WTC11 (cell line): ENCODE measurements around the gene HDAC1. TPM values are rescaled to one million over a fixed set of nuclear protein-coding genes. Genes with fewer than 3 reads are reported as not detected.

Source experiments
- ATAC-seq: fragments of 200-7000 bp; cut with Tn5 transposase; 2 replicates; pipeline ENCODE4 v1.10.0; 2021; ENCODE audit warnings: mild to moderate bottlenecking, moderate library complexity
- CTCF ChIA-PET: fragments of 300-600 bp; sonication (Branson Sonifier 250); formaldehyde crosslinking; loops from one replicate; lab custom pipeline; 2021; ENCODE audit warnings: antibody characterized with exemption; lab: Charles Lee
- POLR2A ChIA-PET: fragments of 350-600 bp; sonication (Branson Sonifier 250); formaldehyde crosslinking; loops from one replicate; lab custom pipeline; 2021; ENCODE audit warnings: antibody characterized with exemption; lab: Charles Lee
- DNase-seq: peaks from one replicate; pipeline ENCODE4 v3.0.0; 2021; ENCODE audit warnings: low spot score
- H3K27ac Mint-ChIP-seq: 2 replicates; pipeline ENCODE4 v1.8.0; 2021; ENCODE audit warnings: mixed read lengths
- H3K27me3 Mint-ChIP-seq: 2 replicates; pipeline ENCODE4 v1.8.0; 2021; ENCODE audit warnings: low read depth, mild to moderate bottlenecking, moderate library complexity, mixed read lengths
- H3K36me3 Mint-ChIP-seq: 2 replicates; pipeline ENCODE4 v1.8.0; 2021; ENCODE audit warnings: mixed read lengths
- H3K4me1 Mint-ChIP-seq: 2 replicates; pipeline ENCODE4 v1.8.0; 2022; ENCODE audit warnings: mixed read lengths
- H3K4me3 Mint-ChIP-seq: 2 replicates; pipeline ENCODE4 v1.8.0; 2021; ENCODE audit warnings: mild to moderate bottlenecking, moderate library complexity, mixed read lengths
- H3K9me3 Mint-ChIP-seq: 2 replicates; pipeline ENCODE4 v1.8.0; 2021; ENCODE audit warnings: mixed read lengths
- CREM ChIP-seq: sonication (generic); formaldehyde crosslinking; IDR thresholded peaks from 2 replicates; pipeline ENCODE4 v1.8.1; 2022; ENCODE audit warnings: mild to moderate bottlenecking, missing genetic modification reagents, moderate library complexity
- ELF4 ChIP-seq: sonication (generic); formaldehyde crosslinking; IDR thresholded peaks from 2 replicates; pipeline ENCODE4 v1.8.1; 2022; ENCODE audit warnings: low read depth, mild to moderate bottlenecking, moderate library complexity, missing genetic modification reagents
- FOXP1 ChIP-seq: sonication (generic); formaldehyde crosslinking; IDR thresholded peaks from 2 replicates; pipeline ENCODE4 v1.8.0; 2022; ENCODE audit warnings: missing genetic modification reagents, mild to moderate bottlenecking, moderate library complexity, borderline replicate concordance
- IRF2 ChIP-seq: sonication (generic); formaldehyde crosslinking; IDR thresholded peaks from 2 replicates; pipeline ENCODE4 v1.8.0; 2022; ENCODE audit warnings: low read depth, missing genetic modification reagents, borderline replicate concordance
- JUN ChIP-seq: sonication (generic); formaldehyde crosslinking; IDR thresholded peaks from 2 replicates; pipeline ENCODE4 v1.8.0; 2023; ENCODE audit warnings: mild to moderate bottlenecking, missing genetic modification reagents
- KAT7 ChIP-seq: sonication (generic); formaldehyde crosslinking; IDR thresholded peaks from 2 replicates; pipeline ENCODE4 v1.8.1; 2023; ENCODE audit warnings: missing genetic modification reagents, mild to moderate bottlenecking, borderline replicate concordance
- MXD4 ChIP-seq: fragments of 250-450 bp; sonication (Bioruptor Pico); IDR thresholded peaks from 2 replicates; pipeline ENCODE4 v1.8.0; 2021; ENCODE audit warnings: mild to moderate bottlenecking, moderate library complexity, borderline replicate concordance
- MYBL2 ChIP-seq: sonication (generic); formaldehyde crosslinking; IDR thresholded peaks from 2 replicates; pipeline ENCODE4 v1.8.1; 2023; ENCODE audit warnings: mild to moderate bottlenecking, moderate library complexity, missing genetic modification reagents
- NFYB ChIP-seq: sonication (generic); formaldehyde crosslinking; conservative IDR thresholded peaks from 2 replicates; pipeline ENCODE4 v1.8.0; 2022; ENCODE audit warnings: low read depth, missing genetic modification reagents
- NR2C2 ChIP-seq: sonication (generic); formaldehyde crosslinking; IDR thresholded peaks from 2 replicates; pipeline ENCODE4 v1.8.0; 2022; ENCODE audit warnings: mild to moderate bottlenecking, missing genetic modification reagents
- OVOL2 ChIP-seq: fragments of 250-450 bp; sonication (Bioruptor Pico); IDR thresholded peaks from 2 replicates; pipeline ENCODE4 v1.9.0; 2021; ENCODE audit warnings: mild to moderate bottlenecking, borderline replicate concordance
- RELA ChIP-seq: sonication (generic); formaldehyde crosslinking; IDR thresholded peaks from 2 replicates; pipeline ENCODE4 v1.8.1; 2022; ENCODE audit warnings: missing genetic modification reagents, mild to moderate bottlenecking, borderline replicate concordance
- SP1 ChIP-seq: sonication (generic); formaldehyde crosslinking; conservative IDR thresholded peaks from 2 replicates; pipeline ENCODE4 v1.8.1; 2022; ENCODE audit warnings: missing genetic modification reagents
- TEAD4 ChIP-seq: sonication (generic); formaldehyde crosslinking; IDR thresholded peaks from 2 replicates; pipeline ENCODE4 v1.8.0; 2022; ENCODE audit warnings: mild to moderate bottlenecking, missing genetic modification reagents
- ZNF317 ChIP-seq: sonication (generic); formaldehyde crosslinking; IDR thresholded peaks from 2 replicates; pipeline ENCODE4 v1.8.1; 2023; ENCODE audit warnings: low read depth, mild to moderate bottlenecking, moderate library complexity, missing genetic modification reagents, borderline replicate concordance
- ZNF532 ChIP-seq: fragments of 250-450 bp; sonication (Bioruptor Pico); IDR thresholded peaks from 2 replicates; pipeline ENCODE4 v1.9.0; 2021; ENCODE audit warnings: mild to moderate bottlenecking, borderline replicate concordance
- total RNA-seq: library from RNA; stranded (reverse); gene quantifications from 3 replicates; pipeline ENCODE4 v1.2.3, GENCODE V29; 2021
- TF ChIP-seq, protein P1 (sequence below): fragments of 250-450 bp; sonication (Bioruptor Pico); IDR thresholded peaks from 2 replicates; pipeline ENCODE4 v1.9.0; 2021; ENCODE audit warnings: mild to moderate bottlenecking
- TF ChIP-seq, protein P2 (sequence below): fragments of 250-450 bp; sonication (Bioruptor Pico); IDR thresholded peaks from 2 replicates; pipeline ENCODE4 v1.9.0; 2021; ENCODE audit warnings: mild to moderate bottlenecking
- TF ChIP-seq, protein P3 (sequence below): sonication (generic); formaldehyde crosslinking; IDR thresholded peaks from 2 replicates; pipeline ENCODE4 v1.8.0; 2022; ENCODE audit warnings: missing genetic modification reagents

The HDAC1 gene
- total RNA-seq, 1 experiment from 2014 or later, result 108 TPM

DNA sequence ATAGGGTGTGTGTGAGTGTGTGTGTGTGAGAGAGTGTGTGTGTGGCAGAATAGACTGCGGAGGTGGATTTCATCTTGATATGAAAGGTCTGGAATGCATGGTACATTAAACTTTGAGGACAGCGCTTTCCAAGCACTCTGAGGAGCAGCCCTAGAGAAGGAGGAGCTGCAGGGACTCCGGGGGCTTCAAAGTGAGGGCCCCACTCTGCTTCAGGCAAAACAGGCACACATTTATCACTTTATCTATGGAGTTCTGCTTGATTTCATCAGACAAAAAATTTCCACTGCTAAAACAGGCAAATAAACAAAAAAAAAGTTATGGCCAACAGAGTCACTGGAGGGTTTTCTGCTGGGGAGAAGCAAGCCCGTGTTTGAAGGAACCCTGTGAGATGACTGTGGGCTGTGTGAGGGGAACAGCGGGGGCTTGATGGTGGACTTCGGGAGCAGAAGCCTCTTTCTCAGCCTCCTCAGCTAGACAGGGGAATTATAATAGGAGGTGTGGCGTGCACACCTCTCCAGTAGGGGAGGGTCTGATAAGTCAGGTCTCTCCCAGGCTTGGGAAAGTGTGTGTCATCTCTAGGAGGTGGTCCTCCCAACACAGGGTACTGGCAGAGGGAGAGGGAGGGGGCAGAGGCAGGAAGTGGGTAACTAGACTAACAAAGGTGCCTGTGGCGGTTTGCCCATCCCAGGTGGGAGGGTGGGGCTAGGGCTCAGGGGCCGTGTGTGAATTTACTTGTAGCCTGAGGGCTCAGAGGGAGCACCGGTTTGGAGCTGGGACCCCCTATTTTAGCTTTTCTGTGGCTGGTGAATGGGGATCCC is 18.3 kb upstream of the HDAC1 start (continued):
- no peak for TF ChIP-seq ZNF532
- TF ChIP-seq CREM (CRISPR knock-in tag), result no peak
- TF ChIP-seq IRF2, result no peak

DNA sequence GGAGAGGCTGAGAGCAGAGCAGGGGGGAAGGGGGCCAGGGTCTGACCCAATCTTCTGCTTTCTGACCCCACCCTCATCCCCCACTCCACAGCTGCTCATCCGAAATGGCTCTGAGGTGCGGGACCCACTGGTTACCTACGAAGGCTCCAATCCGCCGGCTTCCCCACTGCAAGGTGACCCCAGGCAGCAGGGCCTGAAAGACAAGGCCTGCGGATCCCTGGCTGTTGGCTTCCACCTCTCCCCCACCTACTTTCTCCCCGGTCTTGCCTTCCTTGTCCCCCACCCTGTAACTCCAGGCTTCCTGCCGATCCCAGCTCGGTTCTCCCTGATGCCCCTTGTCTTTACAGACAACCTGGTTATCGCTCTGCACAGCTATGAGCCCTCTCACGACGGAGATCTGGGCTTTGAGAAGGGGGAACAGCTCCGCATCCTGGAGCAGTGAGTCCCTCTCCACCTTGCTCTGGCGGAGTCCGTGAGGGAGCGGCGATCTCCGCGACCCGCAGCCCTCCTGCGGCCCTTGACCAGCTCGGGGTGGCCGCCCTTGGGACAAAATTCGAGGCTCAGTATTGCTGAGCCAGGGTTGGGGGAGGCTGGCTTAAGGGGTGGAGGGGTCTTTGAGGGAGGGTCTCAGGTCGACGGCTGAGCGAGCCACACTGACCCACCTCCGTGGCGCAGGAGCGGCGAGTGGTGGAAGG is 17.1 kb upstream of the HDAC1 start:
- CTCF ChIA-PET, result interaction anchor here (0.6 to 4.0 kb wide), 9 partner anchors 12 to 486 kb away, joined by 3 to 39 read pairs (median 4); no protein-coding TSS in a partner anchor
- peak overlapping the region; percentile 67 for H3K4me3 Mint-ChIP-seq
- H3K27ac Mint-ChIP-seq, result peak overlapping the region; percentile 94
- H3K4me1 Mint-ChIP-seq, result peaks cover 38% of the 10 kb centered on the region
- H3K9me3 Mint-ChIP-seq, result no peaks in the 10 kb centered on the region
- peak; percentile 37 for DNase-seq
- peak; percentile 10 for ATAC-seq
- H3K27me3 Mint-ChIP-seq, result no peaks in the 10 kb centered on the region
- H3K36me3 Mint-ChIP-seq, result peaks cover 21% of the 10 kb centered on the region
- no peak for TF ChIP-seq NR2C2 (CRISPR knock-in tag)
- TF ChIP-seq, protein P1, sequence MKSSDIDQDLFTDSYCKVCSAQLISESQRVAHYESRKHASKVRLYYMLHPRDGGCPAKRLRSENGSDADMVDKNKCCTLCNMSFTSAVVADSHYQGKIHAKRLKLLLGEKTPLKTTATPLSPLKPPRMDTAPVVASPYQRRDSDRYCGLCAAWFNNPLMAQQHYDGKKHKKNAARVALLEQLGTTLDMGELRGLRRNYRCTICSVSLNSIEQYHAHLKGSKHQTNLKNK, result no peak
- TF ChIP-seq RELA, result no peak
- TF ChIP-seq MYBL2 (CRISPR knock-in tag), result no peak
- no peak for TF ChIP-seq KAT7 (CRISPR knock-in tag)
- TF ChIP-seq ZNF317, result no peak
- no peak for TF ChIP-seq SP1 (CRISPR knock-in tag)
- TF ChIP-seq ELF4 (CRISPR knock-in tag), result no peak
- TF ChIP-seq, protein P2, sequence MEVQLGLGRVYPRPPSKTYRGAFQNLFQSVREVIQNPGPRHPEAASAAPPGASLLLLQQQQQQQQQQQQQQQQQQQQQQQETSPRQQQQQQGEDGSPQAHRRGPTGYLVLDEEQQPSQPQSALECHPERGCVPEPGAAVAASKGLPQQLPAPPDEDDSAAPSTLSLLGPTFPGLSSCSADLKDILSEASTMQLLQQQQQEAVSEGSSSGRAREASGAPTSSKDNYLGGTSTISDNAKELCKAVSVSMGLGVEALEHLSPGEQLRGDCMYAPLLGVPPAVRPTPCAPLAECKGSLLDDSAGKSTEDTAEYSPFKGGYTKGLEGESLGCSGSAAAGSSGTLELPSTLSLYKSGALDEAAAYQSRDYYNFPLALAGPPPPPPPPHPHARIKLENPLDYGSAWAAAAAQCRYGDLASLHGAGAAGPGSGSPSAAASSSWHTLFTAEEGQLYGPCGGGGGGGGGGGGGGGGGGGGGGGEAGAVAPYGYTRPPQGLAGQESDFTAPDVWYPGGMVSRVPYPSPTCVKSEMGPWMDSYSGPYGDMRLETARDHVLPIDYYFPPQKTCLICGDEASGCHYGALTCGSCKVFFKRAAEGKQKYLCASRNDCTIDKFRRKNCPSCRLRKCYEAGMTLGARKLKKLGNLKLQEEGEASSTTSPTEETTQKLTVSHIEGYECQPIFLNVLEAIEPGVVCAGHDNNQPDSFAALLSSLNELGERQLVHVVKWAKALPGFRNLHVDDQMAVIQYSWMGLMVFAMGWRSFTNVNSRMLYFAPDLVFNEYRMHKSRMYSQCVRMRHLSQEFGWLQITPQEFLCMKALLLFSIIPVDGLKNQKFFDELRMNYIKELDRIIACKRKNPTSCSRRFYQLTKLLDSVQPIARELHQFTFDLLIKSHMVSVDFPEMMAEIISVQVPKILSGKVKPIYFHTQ (CRISPR knock-in tag), result no peak
- TF ChIP-seq MXD4 (CRISPR knock-in tag), result no peak
- POLR2A ChIA-PET, result interaction anchor here (1.1 to 2.8 kb wide), 4 partner anchors 17 to 34 kb away, joined by 7 to 16 read pairs (median 12); partner anchors contain the start of gene HDAC1

DNA sequence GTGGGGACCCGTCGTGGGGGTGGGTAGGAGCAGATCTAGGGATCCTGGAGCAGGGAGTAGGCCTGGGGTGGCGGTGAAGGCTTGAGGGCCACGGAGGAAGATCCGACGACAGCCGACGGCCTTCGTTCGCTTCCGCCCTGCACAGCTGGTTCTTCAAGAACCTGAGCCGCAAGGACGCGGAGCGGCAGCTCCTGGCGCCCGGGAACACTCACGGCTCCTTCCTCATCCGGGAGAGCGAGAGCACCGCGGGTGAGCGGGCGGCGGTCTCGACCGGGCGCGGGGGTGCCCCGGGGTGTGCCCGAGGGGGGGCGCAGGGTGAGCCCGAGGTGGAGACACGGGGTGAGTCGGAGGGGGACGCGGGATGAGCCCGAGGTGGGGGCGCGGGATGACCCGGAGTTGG is 16.5 kb upstream of the HDAC1 start:
- ATAC-seq, result no peak
- H3K27me3 Mint-ChIP-seq, result no peaks in the 10 kb centered on the region
- peak overlapping the region; percentile 94 for H3K27ac Mint-ChIP-seq
- H3K36me3 Mint-ChIP-seq, result peaks cover 25% of the 10 kb centered on the region
- peaks cover 38% of the 10 kb centered on the region for H3K4me1 Mint-ChIP-seq
- POLR2A ChIA-PET, result interaction anchor here (1.1 to 2.8 kb wide), 4 partner anchors 16 to 35 kb away, joined by 7 to 16 read pairs (median 12); partner anchors contain the start of gene HDAC1
- no peaks in the 10 kb centered on the region for H3K9me3 Mint-ChIP-seq
- CTCF ChIA-PET, result interaction anchor here (1.2 to 4.0 kb wide), 5 partner anchors 27 to 76 kb away, joined by 3 to 39 read pairs (median 14); no protein-coding TSS in a partner anchor
- peak; percentile 41 for DNase-seq
- H3K4me3 Mint-ChIP-seq, result peak overlapping the region; percentile 67
- TF ChIP-seq NFYB (no peak), FOXP1 (CRISPR knock-in tag) (no peak), JUN (CRISPR knock-in tag) (no peak), OVOL2 (no peak), TEAD4 (CRISPR knock-in tag) (no peak)
- TF ChIP-seq, protein P3, sequence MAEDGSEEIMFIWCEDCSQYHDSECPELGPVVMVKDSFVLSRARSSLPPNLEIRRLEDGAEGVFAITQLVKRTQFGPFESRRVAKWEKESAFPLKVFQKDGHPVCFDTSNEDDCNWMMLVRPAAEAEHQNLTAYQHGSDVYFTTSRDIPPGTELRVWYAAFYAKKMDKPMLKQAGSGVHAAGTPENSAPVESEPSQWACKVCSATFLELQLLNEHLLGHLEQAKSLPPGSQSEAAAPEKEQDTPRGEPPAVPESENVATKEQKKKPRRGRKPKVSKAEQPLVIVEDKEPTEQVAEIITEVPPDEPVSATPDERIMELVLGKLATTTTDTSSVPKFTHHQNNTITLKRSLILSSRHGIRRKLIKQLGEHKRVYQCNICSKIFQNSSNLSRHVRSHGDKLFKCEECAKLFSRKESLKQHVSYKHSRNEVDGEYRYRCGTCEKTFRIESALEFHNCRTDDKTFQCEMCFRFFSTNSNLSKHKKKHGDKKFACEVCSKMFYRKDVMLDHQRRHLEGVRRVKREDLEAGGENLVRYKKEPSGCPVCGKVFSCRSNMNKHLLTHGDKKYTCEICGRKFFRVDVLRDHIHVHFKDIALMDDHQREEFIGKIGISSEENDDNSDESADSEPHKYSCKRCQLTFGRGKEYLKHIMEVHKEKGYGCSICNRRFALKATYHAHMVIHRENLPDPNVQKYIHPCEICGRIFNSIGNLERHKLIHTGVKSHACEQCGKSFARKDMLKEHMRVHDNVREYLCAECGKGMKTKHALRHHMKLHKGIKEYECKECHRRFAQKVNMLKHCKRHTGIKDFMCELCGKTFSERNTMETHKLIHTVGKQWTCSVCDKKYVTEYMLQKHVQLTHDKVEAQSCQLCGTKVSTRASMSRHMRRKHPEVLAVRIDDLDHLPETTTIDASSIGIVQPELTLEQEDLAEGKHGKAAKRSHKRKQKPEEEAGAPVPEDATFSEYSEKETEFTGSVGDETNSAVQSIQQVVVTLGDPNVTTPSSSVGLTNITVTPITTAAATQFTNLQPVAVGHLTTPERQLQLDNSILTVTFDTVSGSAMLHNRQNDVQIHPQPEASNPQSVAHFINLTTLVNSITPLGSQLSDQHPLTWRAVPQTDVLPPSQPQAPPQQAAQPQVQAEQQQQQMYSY (CRISPR knock-in tag), result no peak
